ENCODE data around the gene CETN3. TPM values are rescaled to one million over a fixed set of nuclear protein-coding genes. Genes with fewer than 3 reads are reported as not detected.

Gene CETN3
- polyA plus RNA-seq, 1 donor from 2014 or later = 116 TPM

DNA sequence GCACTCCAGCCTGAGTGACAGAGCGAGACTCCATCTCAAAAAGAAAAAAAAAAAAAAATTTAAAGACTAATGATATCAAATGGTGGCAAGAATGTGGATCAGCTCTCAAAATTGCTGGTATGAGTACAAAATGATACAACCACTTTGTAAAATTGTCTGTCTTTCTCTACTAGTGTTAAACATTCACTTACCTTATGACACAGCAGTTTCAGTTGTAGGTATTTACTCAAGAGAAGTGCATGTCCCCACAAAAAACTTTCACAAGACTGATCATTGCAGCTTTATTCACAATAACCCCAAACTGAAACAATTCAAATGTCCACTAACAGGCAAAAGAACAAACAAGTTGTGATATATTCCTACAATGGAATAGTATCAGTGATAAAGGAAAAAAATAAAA, 14.7 kb upstream of the CETN3 start:
- Histone ChIP-seq H3K9me2 (ENCODE audit: insufficient read depth, low read length) (no peaks in the 10 kb centered on the region), H3K27ac (ENCODE audit: low read length) (no peak overlapping the region), H3K4me2 (ENCODE audit: low read length) (no peak overlapping the region), H3F3A (ENCODE audit: insufficient read depth, low read length, poor library complexity, severe bottlenecking) (no peaks in the 10 kb centered on the region), H3K9ac (ENCODE audit: low read length) (no peak overlapping the region), H3K9me3 (ENCODE audit: low read length) (no peaks in the 10 kb centered on the region), H3K4me3 (ENCODE audit: low read length) (no peak overlapping the region), H3K36me3 (ENCODE audit: insufficient read depth, low read length) (no peaks in the 10 kb centered on the region), H3K27me3 (ENCODE audit: insufficient read depth, low read depth, low read length) (no peaks in the 10 kb centered on the region), H3K79me2 (replicated peaks; ENCODE audit: insufficient read depth, low read length) (no peaks in the 10 kb centered on the region), H4K20me1 (ENCODE audit: insufficient read depth) (no peaks in the 10 kb centered on the region), H2AFZ (ENCODE audit: low read depth, low read length) (no peak overlapping the region)
- no peak for TF ChIP-seq EZH2 (IDR thresholded peaks at IDR 0.05; ENCODE audit: borderline replicate concordance, insufficient read depth, low read length, poor library complexity, severe bottlenecking)
- no peak for TF ChIP-seq MXI1 (conservative IDR thresholded peaks at IDR 0.05; ENCODE audit: poor library complexity, severe bottlenecking)
- TF ChIP-seq EP300 (conservative IDR thresholded peaks at IDR 0.05; ENCODE audit: poor library complexity, severe bottlenecking) = no peak

GRCh38 chr5:90421136-90421535, 11.6 kb upstream of the CETN3 start:
- no peak overlapping the region for H2AFZ ChIP-seq (ENCODE audit: low read depth, low read length)
- no peak for TF ChIP-seq RAD21 (conservative IDR thresholded peaks at IDR 0.05)
- TF ChIP-seq TAF1 (IDR thresholded peaks at IDR 0.05; ENCODE audit: low read depth) = no peak
- no peak for TF ChIP-seq SMC3 (conservative IDR thresholded peaks at IDR 0.05; ENCODE audit: poor library complexity)
- TF ChIP-seq EP300 (conservative IDR thresholded peaks at IDR 0.05; ENCODE audit: poor library complexity, severe bottlenecking) = no peak
- no peak for TF ChIP-seq MXI1 (conservative IDR thresholded peaks at IDR 0.05; ENCODE audit: poor library complexity, severe bottlenecking)
- no peak overlapping the region for H3K4me3 ChIP-seq (ENCODE audit: low read length)
- H3K79me2 ChIP-seq (replicated peaks; ENCODE audit: insufficient read depth, low read length) = no peaks in the 10 kb centered on the region
- H3K36me3 ChIP-seq (ENCODE audit: insufficient read depth, low read length) = no peaks in the 10 kb centered on the region
- H3K27me3 ChIP-seq (ENCODE audit: insufficient read depth, low read depth, low read length) = no peaks in the 10 kb centered on the region
- H3K9me3 ChIP-seq (ENCODE audit: low read length) = no peaks in the 10 kb centered on the region
- no peaks in the 10 kb centered on the region for H3K9me2 ChIP-seq (ENCODE audit: insufficient read depth, low read length)
- no peak overlapping the region for H3K9ac ChIP-seq (ENCODE audit: low read length)
- H3F3A ChIP-seq (ENCODE audit: insufficient read depth, low read length, poor library complexity, severe bottlenecking) = no peaks in the 10 kb centered on the region
- no peak overlapping the region for H3K4me2 ChIP-seq (ENCODE audit: low read length)
- H3K27ac ChIP-seq (ENCODE audit: low read length) = no peak overlapping the region
- no peaks in the 10 kb centered on the region for H4K20me1 ChIP-seq (ENCODE audit: insufficient read depth)

DNA sequence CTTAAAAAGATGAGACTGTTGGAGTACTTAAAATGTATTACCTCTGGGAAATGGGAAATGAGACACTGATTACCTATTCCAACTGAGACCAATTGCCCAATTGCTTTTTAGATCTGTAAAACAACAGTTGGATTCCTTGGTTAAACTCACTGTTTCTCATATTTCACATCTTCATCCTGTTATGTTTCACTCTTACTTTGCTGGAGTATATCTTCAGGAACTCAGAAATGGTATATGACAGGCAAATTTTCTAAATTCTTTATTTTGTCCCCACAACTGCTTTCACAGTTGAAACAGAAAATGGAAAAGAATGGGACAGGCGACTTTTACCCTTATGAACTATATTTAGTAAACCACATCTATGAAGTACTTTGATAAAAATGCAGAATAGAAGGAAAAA, 8.7 kb upstream of the CETN3 start:
- H3K27ac ChIP-seq (ENCODE audit: low read length) = no peak overlapping the region
- no peaks in the 10 kb centered on the region for H3F3A ChIP-seq (ENCODE audit: insufficient read depth, low read length, poor library complexity, severe bottlenecking)
- TF ChIP-seq MXI1 (conservative IDR thresholded peaks at IDR 0.05; ENCODE audit: poor library complexity, severe bottlenecking) (no peak), TAF1 (IDR thresholded peaks at IDR 0.05; ENCODE audit: low read depth) (no peak), POLR2AphosphoS5 (IDR thresholded peaks at IDR 0.05) (no peak)
- H3K9me3 ChIP-seq (ENCODE audit: low read length) = no peaks in the 10 kb centered on the region
- no peak overlapping the region for H3K4me2 ChIP-seq (ENCODE audit: low read length)
- H3K9me2 ChIP-seq (ENCODE audit: insufficient read depth, low read length) = no peaks in the 10 kb centered on the region
- no peak overlapping the region for H3K9ac ChIP-seq (ENCODE audit: low read length)
- H4K20me1 ChIP-seq (ENCODE audit: insufficient read depth) = no peaks in the 10 kb centered on the region
- no peak overlapping the region for H2AFZ ChIP-seq (ENCODE audit: low read depth, low read length)
- H3K4me3 ChIP-seq (ENCODE audit: low read length) = no peak overlapping the region
- no peaks in the 10 kb centered on the region for H3K79me2 ChIP-seq (replicated peaks; ENCODE audit: insufficient read depth, low read length)
- H3K36me3 ChIP-seq (ENCODE audit: insufficient read depth, low read length) = no peaks in the 10 kb centered on the region
- H3K27me3 ChIP-seq (ENCODE audit: insufficient read depth, low read depth, low read length) = no peaks in the 10 kb centered on the region

DNA sequence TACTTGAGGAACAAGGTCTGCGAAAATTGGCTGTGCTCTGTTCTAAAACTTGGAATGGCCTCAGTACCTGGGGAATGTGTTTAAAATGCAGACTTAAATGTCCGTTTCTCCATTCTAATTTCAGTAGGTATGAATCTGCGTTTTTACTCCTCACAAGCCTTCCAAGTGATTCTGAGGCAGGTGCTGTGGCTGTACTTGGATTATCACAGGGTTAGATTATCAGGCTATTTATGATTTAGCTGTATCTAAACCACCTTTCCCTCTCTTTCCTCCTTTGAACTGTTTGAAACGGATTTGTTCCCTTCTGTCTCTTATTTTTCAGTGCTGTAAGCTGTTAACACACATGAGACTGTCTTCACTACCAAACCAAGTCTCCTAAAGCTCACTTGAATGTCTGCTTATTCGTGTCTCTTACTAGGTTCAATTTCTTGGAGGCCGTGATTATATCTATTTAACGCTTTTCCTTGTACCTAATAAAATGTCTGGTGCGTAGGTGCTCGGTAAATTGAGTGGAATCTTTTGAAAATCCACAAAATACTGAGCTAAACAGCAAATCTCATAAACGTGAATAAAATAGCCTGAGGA, 714 bp upstream of the CETN3 start:
- Histone ChIP-seq H4K20me1 (ENCODE audit: insufficient read depth) (no peaks in the 10 kb centered on the region), H3K4me2 (ENCODE audit: low read length) (peak overlapping the region; percentile 97), H3K36me3 (ENCODE audit: insufficient read depth, low read length) (no peaks in the 10 kb centered on the region), H3K4me3 (ENCODE audit: low read length) (peak overlapping the region; percentile 80), H3K27me3 (ENCODE audit: insufficient read depth, low read depth, low read length) (no peaks in the 10 kb centered on the region), H3K9ac (ENCODE audit: low read length) (peak overlapping the region; percentile 88), H3K9me3 (ENCODE audit: low read length) (no peaks in the 10 kb centered on the region), H3K9me2 (ENCODE audit: insufficient read depth, low read length) (no peaks in the 10 kb centered on the region), H2AFZ (ENCODE audit: low read depth, low read length) (peak overlapping the region; percentile 89), H3K79me2 (replicated peaks; ENCODE audit: insufficient read depth, low read length) (peaks cover 29% of the 10 kb centered on the region), H3F3A (ENCODE audit: insufficient read depth, low read length, poor library complexity, severe bottlenecking) (peaks cover 12% of the 10 kb centered on the region), H3K27ac (ENCODE audit: low read length) (peak overlapping the region; percentile 96)
- TF ChIP-seq RAD21 (conservative IDR thresholded peaks at IDR 0.05) = peak; percentile 15
- no peak for TF ChIP-seq TAF1 (IDR thresholded peaks at IDR 0.05; ENCODE audit: low read depth)
- peak; percentile 2 for TF ChIP-seq REST (IDR thresholded peaks at IDR 0.05; ENCODE audit: borderline replicate concordance)
- TF ChIP-seq MXI1 (conservative IDR thresholded peaks at IDR 0.05; ENCODE audit: poor library complexity, severe bottlenecking) = peak; percentile 32
- TF ChIP-seq SMC3 (conservative IDR thresholded peaks at IDR 0.05; ENCODE audit: poor library complexity) = peak; percentile 1

Data from neural cell (in vitro differentiated cells).